HEK293 (cell line): ENCODE data around the gene TDRD3.

Experiments
- CTCF ChIA-PET: fragments of 350-600 bp; formaldehyde crosslinking; extraction: SDS; loops from one replicate; lab custom pipeline; 2021; ENCODE audit warnings: antibody characterized with exemption; lab: Yijun Ruan, JAX
- POLR2A ChIA-PET: fragments of 300-600 bp; formaldehyde crosslinking; extraction: SDS; loops from one replicate; lab custom pipeline; 2020; ENCODE audit warnings: antibody characterized with exemption, inconsistent platforms; lab: Yijun Ruan, JAX
- H3K27ac ChIP-seq: fragments of 200-500 bp; sonication (Bioruptor generic); 2 replicates; pipeline ENCODE4 v1.5.1; 2014; ENCODE audit warnings: low read depth, low read length, control low read depth, inconsistent platforms; ENCODE audit errors: extremely low read depth
- H3K36me3 ChIP-seq, 2 experiments: fragments of 200-500 bp in 1 of 2; sonication (Bioruptor generic) in 1 of 2; 1 replicate in 1 of 2; 2 replicates in 1 of 2; pipeline ENCODE4 v1.5.1; 2014 to 2017; ENCODE audit warnings: inconsistent platforms in 2 of 2, low read length in 2 of 2; ENCODE audit not compliant: control insufficient read depth in 2 of 2, insufficient read depth in 1 of 2
- H3K4me1 ChIP-seq: fragments of 200-500 bp; sonication (Bioruptor generic); 2 replicates; pipeline ENCODE4 v1.5.1; 2014; ENCODE audit warnings: mild to moderate bottlenecking, low read length, inconsistent platforms; ENCODE audit not compliant: control insufficient read depth, insufficient read depth
- H3K4me3 ChIP-seq: 2 replicates; pipeline ENCODE4 v1.5.1; 2011; ENCODE audit warnings: low read depth, mild to moderate bottlenecking, control low read depth, low read length, moderate library complexity
- H3K9me3 ChIP-seq: fragments of 200-500 bp; sonication (Bioruptor generic); 2 replicates; pipeline ENCODE4 v1.5.1; 2014; ENCODE audit warnings: low read depth, low read length, inconsistent platforms; ENCODE audit not compliant: control insufficient read depth, insufficient read depth
- GLIS2 ChIP-seq: fragments of 450-650 bp; formaldehyde crosslinking; IDR thresholded peaks from 2 replicates; pipeline ENCODE4 v1.5.1; 2016; ENCODE audit warnings: missing biosample characterization, missing genetic modification characterization
- KLF8 ChIP-seq: fragments of 450-650 bp; formaldehyde crosslinking; IDR thresholded peaks from 2 replicates; pipeline ENCODE4 v1.5.1; 2016; ENCODE audit warnings: missing biosample characterization, missing genetic modification characterization
- KLF9 ChIP-seq: fragments of 450-650 bp; formaldehyde crosslinking; IDR thresholded peaks from 2 replicates; pipeline ENCODE4 v1.5.1; 2016; ENCODE audit warnings: missing biosample characterization, missing genetic modification characterization, low read depth
- MZF1 ChIP-seq: fragments of 450-650 bp; formaldehyde crosslinking; IDR thresholded peaks from 2 replicates; pipeline ENCODE4 v1.5.1; 2017; ENCODE audit warnings: missing biosample characterization, missing genetic modification characterization, borderline replicate concordance
- PATZ1 ChIP-seq: fragments of 450-650 bp; formaldehyde crosslinking; IDR thresholded peaks from 2 replicates; pipeline ENCODE4 v1.5.1; 2016; ENCODE audit warnings: missing biosample characterization, missing genetic modification characterization
- SALL2 ChIP-seq: fragments of 450-650 bp; formaldehyde crosslinking; IDR thresholded peaks from 2 replicates; pipeline ENCODE4 v1.5.0; 2017; ENCODE audit warnings: missing biosample characterization, mild to moderate bottlenecking, missing genetic modification characterization, borderline replicate concordance
- WT1 ChIP-seq: fragments of 450-650 bp; formaldehyde crosslinking; IDR thresholded peaks from 2 replicates; pipeline ENCODE4 v1.5.1; 2016; ENCODE audit warnings: missing biosample characterization, missing genetic modification characterization
- ZNF121 ChIP-seq: fragments of 450-650 bp; formaldehyde crosslinking; IDR thresholded peaks from 2 replicates; pipeline ENCODE4 v1.5.1; 2016; ENCODE audit warnings: missing biosample characterization, missing genetic modification characterization
- ZNF155 ChIP-seq: fragments of 450-650 bp; formaldehyde crosslinking; IDR thresholded peaks from 2 replicates; pipeline ENCODE4 v1.5.1; 2016; ENCODE audit warnings: missing biosample characterization, missing genetic modification characterization
- ZNF2 ChIP-seq: fragments of 450-650 bp; formaldehyde crosslinking; IDR thresholded peaks from 2 replicates; pipeline ENCODE4 v1.5.1; 2016; ENCODE audit warnings: missing biosample characterization, missing genetic modification characterization
- ZNF324 ChIP-seq: fragments of 450-650 bp; formaldehyde crosslinking; IDR thresholded peaks from 2 replicates; pipeline ENCODE4 v1.5.1; 2016; ENCODE audit warnings: missing biosample characterization, missing genetic modification characterization
- ZNF335 ChIP-seq: fragments of 450-650 bp; formaldehyde crosslinking; conservative IDR thresholded peaks from 2 replicates; pipeline ENCODE4 v1.5.1; 2016; ENCODE audit warnings: missing biosample characterization, missing genetic modification characterization
- ZNF350 ChIP-seq: fragments of 450-650 bp; formaldehyde crosslinking; IDR thresholded peaks from 2 replicates; pipeline ENCODE4 v1.5.0; 2017; ENCODE audit warnings: missing biosample characterization, mild to moderate bottlenecking, missing genetic modification characterization
- ZNF48 ChIP-seq: fragments of 450-650 bp; formaldehyde crosslinking; IDR thresholded peaks from 2 replicates; pipeline ENCODE4 v1.5.1; 2016; ENCODE audit warnings: missing biosample characterization, missing genetic modification characterization
- ZNF501 ChIP-seq: fragments of 450-650 bp; formaldehyde crosslinking; IDR thresholded peaks from 2 replicates; pipeline ENCODE4 v1.5.1; 2016; ENCODE audit warnings: missing biosample characterization, missing genetic modification characterization
- ZNF530 ChIP-seq: fragments of 450-650 bp; formaldehyde crosslinking; IDR thresholded peaks from 2 replicates; pipeline ENCODE4 v1.5.1; 2016; ENCODE audit warnings: low read depth, missing biosample characterization, missing genetic modification characterization
- ZNF580 ChIP-seq: fragments of 450-650 bp; formaldehyde crosslinking; IDR thresholded peaks from 2 replicates; pipeline ENCODE4 v1.5.1; 2016; ENCODE audit warnings: missing biosample characterization, missing genetic modification characterization
- ZNF600 ChIP-seq: fragments of 450-650 bp; formaldehyde crosslinking; IDR thresholded peaks from 2 replicates; pipeline ENCODE4 v1.5.1; 2016; ENCODE audit warnings: missing biosample characterization, missing genetic modification characterization
- ZNF660 ChIP-seq: fragments of 450-650 bp; IDR thresholded peaks from 2 replicates; pipeline ENCODE4 v1.5.1; 2018; ENCODE audit warnings: missing biosample characterization, mild to moderate bottlenecking, missing genetic modification characterization
- ZNF677 ChIP-seq: fragments of 450-650 bp; IDR thresholded peaks from 2 replicates; pipeline ENCODE4 v1.5.0; 2018; ENCODE audit warnings: missing biosample characterization, mild to moderate bottlenecking, missing genetic modification characterization, moderate library complexity
- ZSCAN18 ChIP-seq: fragments of 450-650 bp; formaldehyde crosslinking; IDR thresholded peaks from 2 replicates; pipeline ENCODE4 v1.5.1; 2016; ENCODE audit warnings: missing biosample characterization, missing genetic modification characterization
- ZSCAN23 ChIP-seq: fragments of 450-650 bp; formaldehyde crosslinking; IDR thresholded peaks from 2 replicates; pipeline ENCODE4 v1.5.1; 2016; ENCODE audit warnings: missing biosample characterization, missing genetic modification characterization
- ZSCAN30 ChIP-seq: fragments of 450-650 bp; IDR thresholded peaks from 2 replicates; pipeline ENCODE4 v1.5.1; 2018; ENCODE audit warnings: missing biosample characterization, mild to moderate bottlenecking, missing genetic modification characterization, moderate library complexity
- TF ChIP-seq, protein P1 (sequence below): fragments of 450-650 bp; formaldehyde crosslinking; IDR thresholded peaks from 2 replicates; pipeline ENCODE4 v1.5.1; 2016; ENCODE audit warnings: missing biosample characterization, missing genetic modification characterization
- TF ChIP-seq, protein P2 (sequence below): fragments of 450-650 bp; formaldehyde crosslinking; IDR thresholded peaks from 2 replicates; pipeline ENCODE4 v1.5.1; 2016; ENCODE audit warnings: missing biosample characterization, missing genetic modification characterization, borderline replicate concordance

TDRD3 gene

GRCh38 chr13:60396783-60397703 is at the start of gene TDRD3:
Gene TDRD3, plus strand, starts transcription at chr13:60397220. Its CDS starts 145 bp downstream, at chr13:60397365.
- no peaks in the 10 kb centered on the region for H3K9me3 ChIP-seq
- POLR2A ChIA-PET, result interaction anchor here (0.6 to 1.0 kb wide), 3 partner anchors 9 to 46 kb away, joined by 3 to 6 read pairs (median 3); no protein-coding TSS in a partner anchor
- CTCF ChIA-PET, result interaction anchor here (0.7 to 1.0 kb wide), 2 partner anchors 15 to 41 kb away, joined by 3 read pairs; no protein-coding TSS in a partner anchor
- H3K36me3 ChIP-seq, result no peaks in the 10 kb centered on the region
- peak within 1 kb of the TSS; percentile 90 for H3K27ac ChIP-seq
- peaks cover 4% of the 10 kb centered on the region; the same call in 1 of the 2 replicates for H3K4me1 ChIP-seq
- H3K4me3 ChIP-seq, result peak within 1 kb of the TSS; percentile 72
- TF ChIP-seq SALL2 (no peak), GLIS2 (tag by site-specific recombination) (peak; percentile 59; the same call in 1 of the 2 replicates), MZF1 (tag by site-specific recombination) (no peak), KLF8 (tag by site-specific recombination) (no peak), ZNF48 (tag by site-specific recombination) (no peak), ZNF155 (no peak), ZNF600 (tag by site-specific recombination) (peak; percentile 40; the same call in 1 of the 2 replicates), ZNF677 (tag by site-specific recombination) (no peak), ZNF2 (tag by site-specific recombination) (peak; percentile 67; the same call in 1 of the 2 replicates), KLF9 (tag by site-specific recombination) (no peak), ZNF335 (peak; percentile 56), ZSCAN30 (peak; percentile 67; the same call in 1 of the 2 replicates), PATZ1 (peak; percentile 39; the same call in 1 of the 2 replicates), ZNF501 (peak; percentile 87), ZNF121 (tag by site-specific recombination) (no peak; the same call in 1 of the 2 replicates), ZNF530 (tag by site-specific recombination) (no peak), WT1 (tag by site-specific recombination) (0 out of 2 replicates have a peak, but pooled peaks have one; percentile 8), ZNF580 (tag by site-specific recombination) (peak; percentile 51; the same call in 1 of the 2 replicates), ZSCAN23 (tag by site-specific recombination) (no peak), ZNF350 (tag by site-specific recombination) (no peak), ZSCAN18 (tag by site-specific recombination) (no peak), ZNF660 (tag by site-specific recombination) (peak; percentile 84), ZNF324 (tag by site-specific recombination) (peak; percentile 49; the same call in 1 of the 2 replicates)
- TF ChIP-seq, protein P1, sequence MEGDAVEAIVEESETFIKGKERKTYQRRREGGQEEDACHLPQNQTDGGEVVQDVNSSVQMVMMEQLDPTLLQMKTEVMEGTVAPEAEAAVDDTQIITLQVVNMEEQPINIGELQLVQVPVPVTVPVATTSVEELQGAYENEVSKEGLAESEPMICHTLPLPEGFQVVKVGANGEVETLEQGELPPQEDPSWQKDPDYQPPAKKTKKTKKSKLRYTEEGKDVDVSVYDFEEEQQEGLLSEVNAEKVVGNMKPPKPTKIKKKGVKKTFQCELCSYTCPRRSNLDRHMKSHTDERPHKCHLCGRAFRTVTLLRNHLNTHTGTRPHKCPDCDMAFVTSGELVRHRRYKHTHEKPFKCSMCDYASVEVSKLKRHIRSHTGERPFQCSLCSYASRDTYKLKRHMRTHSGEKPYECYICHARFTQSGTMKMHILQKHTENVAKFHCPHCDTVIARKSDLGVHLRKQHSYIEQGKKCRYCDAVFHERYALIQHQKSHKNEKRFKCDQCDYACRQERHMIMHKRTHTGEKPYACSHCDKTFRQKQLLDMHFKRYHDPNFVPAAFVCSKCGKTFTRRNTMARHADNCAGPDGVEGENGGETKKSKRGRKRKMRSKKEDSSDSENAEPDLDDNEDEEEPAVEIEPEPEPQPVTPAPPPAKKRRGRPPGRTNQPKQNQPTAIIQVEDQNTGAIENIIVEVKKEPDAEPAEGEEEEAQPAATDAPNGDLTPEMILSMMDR (tag by site-specific recombination), result peak; percentile 71
- TF ChIP-seq, protein P2, sequence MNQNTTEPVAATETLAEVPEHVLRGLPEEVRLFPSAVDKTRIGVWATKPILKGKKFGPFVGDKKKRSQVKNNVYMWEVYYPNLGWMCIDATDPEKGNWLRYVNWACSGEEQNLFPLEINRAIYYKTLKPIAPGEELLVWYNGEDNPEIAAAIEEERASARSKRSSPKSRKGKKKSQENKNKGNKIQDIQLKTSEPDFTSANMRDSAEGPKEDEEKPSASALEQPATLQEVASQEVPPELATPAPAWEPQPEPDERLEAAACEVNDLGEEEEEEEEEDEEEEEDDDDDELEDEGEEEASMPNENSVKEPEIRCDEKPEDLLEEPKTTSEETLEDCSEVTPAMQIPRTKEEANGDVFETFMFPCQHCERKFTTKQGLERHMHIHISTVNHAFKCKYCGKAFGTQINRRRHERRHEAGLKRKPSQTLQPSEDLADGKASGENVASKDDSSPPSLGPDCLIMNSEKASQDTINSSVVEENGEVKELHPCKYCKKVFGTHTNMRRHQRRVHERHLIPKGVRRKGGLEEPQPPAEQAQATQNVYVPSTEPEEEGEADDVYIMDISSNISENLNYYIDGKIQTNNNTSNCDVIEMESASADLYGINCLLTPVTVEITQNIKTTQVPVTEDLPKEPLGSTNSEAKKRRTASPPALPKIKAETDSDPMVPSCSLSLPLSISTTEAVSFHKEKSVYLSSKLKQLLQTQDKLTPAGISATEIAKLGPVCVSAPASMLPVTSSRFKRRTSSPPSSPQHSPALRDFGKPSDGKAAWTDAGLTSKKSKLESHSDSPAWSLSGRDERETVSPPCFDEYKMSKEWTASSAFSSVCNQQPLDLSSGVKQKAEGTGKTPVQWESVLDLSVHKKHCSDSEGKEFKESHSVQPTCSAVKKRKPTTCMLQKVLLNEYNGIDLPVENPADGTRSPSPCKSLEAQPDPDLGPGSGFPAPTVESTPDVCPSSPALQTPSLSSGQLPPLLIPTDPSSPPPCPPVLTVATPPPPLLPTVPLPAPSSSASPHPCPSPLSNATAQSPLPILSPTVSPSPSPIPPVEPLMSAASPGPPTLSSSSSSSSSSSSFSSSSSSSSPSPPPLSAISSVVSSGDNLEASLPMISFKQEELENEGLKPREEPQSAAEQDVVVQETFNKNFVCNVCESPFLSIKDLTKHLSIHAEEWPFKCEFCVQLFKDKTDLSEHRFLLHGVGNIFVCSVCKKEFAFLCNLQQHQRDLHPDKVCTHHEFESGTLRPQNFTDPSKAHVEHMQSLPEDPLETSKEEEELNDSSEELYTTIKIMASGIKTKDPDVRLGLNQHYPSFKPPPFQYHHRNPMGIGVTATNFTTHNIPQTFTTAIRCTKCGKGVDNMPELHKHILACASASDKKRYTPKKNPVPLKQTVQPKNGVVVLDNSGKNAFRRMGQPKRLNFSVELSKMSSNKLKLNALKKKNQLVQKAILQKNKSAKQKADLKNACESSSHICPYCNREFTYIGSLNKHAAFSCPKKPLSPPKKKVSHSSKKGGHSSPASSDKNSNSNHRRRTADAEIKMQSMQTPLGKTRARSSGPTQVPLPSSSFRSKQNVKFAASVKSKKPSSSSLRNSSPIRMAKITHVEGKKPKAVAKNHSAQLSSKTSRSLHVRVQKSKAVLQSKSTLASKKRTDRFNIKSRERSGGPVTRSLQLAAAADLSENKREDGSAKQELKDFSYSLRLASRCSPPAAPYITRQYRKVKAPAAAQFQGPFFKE (tag by site-specific recombination), result no peak
